Astrocyte (in vitro differentiated cells and primary cell): ENCODE measurements around the gene TPGS2.

ENCODE experiments used
- EZH2 ChIP-seq: IDR thresholded peaks from 2 replicates; pipeline ENCODE4 v1.6.1; 2012; ENCODE audit warnings: mild to moderate bottlenecking, low read length, inconsistent platforms; ENCODE audit not compliant: insufficient read depth
- TF ChIP-seq, protein P1 (sequence below): IDR thresholded peaks from 2 replicates; pipeline ENCODE4 v1.5.1; 2011; ENCODE audit warnings: low read depth, mild to moderate bottlenecking, inconsistent platforms, low read length, moderate library complexity; ENCODE audit not compliant: insufficient read depth

DNA sequence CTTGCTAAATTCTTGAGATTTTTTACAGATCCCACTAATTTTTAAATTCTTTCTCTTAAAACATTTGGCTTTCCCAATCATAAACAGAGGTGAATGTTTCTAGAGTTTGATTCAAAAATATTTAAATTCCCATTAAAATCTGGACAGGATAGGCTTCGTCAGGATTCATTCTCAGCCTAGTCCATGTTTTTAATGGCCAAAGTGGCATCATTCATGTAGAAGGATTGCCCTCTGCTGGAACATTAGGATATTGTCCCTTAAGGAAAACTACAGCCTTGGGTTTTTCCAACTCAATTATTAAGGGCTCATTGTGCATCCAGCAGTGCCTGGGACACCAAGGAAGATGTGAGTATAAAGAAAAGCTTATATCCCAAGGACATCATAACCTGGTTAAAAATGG is 71.7 kb downstream of the TPGS2 start:
- TF ChIP-seq, protein P1, sequence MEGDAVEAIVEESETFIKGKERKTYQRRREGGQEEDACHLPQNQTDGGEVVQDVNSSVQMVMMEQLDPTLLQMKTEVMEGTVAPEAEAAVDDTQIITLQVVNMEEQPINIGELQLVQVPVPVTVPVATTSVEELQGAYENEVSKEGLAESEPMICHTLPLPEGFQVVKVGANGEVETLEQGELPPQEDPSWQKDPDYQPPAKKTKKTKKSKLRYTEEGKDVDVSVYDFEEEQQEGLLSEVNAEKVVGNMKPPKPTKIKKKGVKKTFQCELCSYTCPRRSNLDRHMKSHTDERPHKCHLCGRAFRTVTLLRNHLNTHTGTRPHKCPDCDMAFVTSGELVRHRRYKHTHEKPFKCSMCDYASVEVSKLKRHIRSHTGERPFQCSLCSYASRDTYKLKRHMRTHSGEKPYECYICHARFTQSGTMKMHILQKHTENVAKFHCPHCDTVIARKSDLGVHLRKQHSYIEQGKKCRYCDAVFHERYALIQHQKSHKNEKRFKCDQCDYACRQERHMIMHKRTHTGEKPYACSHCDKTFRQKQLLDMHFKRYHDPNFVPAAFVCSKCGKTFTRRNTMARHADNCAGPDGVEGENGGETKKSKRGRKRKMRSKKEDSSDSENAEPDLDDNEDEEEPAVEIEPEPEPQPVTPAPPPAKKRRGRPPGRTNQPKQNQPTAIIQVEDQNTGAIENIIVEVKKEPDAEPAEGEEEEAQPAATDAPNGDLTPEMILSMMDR = peak; percentile 72
- TF ChIP-seq EZH2 = no peak
